Fibroblast of peridontal ligament (primary cell): ENCODE results near the gene NFILZ.

ENCODE experiments used
- DNase-seq: peaks from one replicate; pipeline ENCODE4 v3.0.0-alpha.2; 2010; ENCODE audit errors: extremely low read depth

NFILZ gene

GRCh38 chr19:8641908-8642547 is 11.6 kb downstream of the NFILZ start:
- peak; percentile 64 for DNase-seq

GRCh38 chr19:8642561-8642960 is 12.1 kb downstream of the NFILZ start:
- DNase-seq: no peak

GRCh38 chr19:8643860-8644653 is 13.6 kb downstream of the NFILZ start:
- no peak for DNase-seq

GRCh38 chr19:8648240-8648639 is 17.8 kb downstream of the NFILZ start:
- no peak for DNase-seq

- peak; percentile 31 for DNase-seq
These were observed 24.3 kb downstream of the NFILZ start for GRCh38 chr19:8654591-8655339.

GRCh38 chr19:8655340-8655709 is 24.9 kb downstream of the NFILZ start:
- DNase-seq: no peak

- DNase-seq: no peak
These were observed 27.4 kb downstream of the NFILZ start for GRCh38 chr19:8657869-8658268.

GRCh38 chr19:8659905-8660304 is 29.5 kb downstream of the NFILZ start:
- no peak for DNase-seq

- DNase-seq: no peak
These were observed 31.8 kb downstream of the NFILZ start for GRCh38 chr19:8662263-8662662.

- DNase-seq: no peak
These were observed 33.7 kb downstream of the NFILZ start for GRCh38 chr19:8663920-8664670.

- DNase-seq: no peak
These were observed 34.2 kb downstream of the NFILZ start for GRCh38 chr19:8664671-8665057.

GRCh38 chr19:8665468-8666213 is 35.2 kb downstream of the NFILZ start:
- no peak for DNase-seq

- DNase-seq: no peak
These were observed 36.5 kb downstream of the NFILZ start for GRCh38 chr19:8666814-8667405.

- no peak for DNase-seq
These were observed 43.0 kb downstream of the NFILZ start for GRCh38 chr19:8673276-8673891.

- DNase-seq: no peak
These were observed 44.6 kb downstream of the NFILZ start for GRCh38 chr19:8675066-8675465.

GRCh38 chr19:8678244-8678807 is 47.9 kb downstream of the NFILZ start:
- no peak for DNase-seq
